Tibial nerve (tissue), 4 donors: ENCODE results near the gene MEIS2.

ENCODE experiments used
- CTCF ChIP-seq, 5 experiments: fragments of 200-600 bp in 3 of 5; fragments of 450-650 bp in 2 of 5; sonication (generic) in 3 of 5; IDR thresholded peaks; one replicate each; pipeline ENCODE4 v1.5.1; 2016 to 2019; ENCODE audit warnings: antibody characterized with exemption in 5 of 5, mild to moderate bottlenecking in 3 of 5, moderate library complexity in 2 of 5
- EP300 ChIP-seq, 2 donors: sonication (generic); formaldehyde crosslinking; IDR thresholded peaks; one replicate each; pipeline ENCODE4 v1.6.1; 2017; ENCODE audit warnings: antibody characterized with exemption in 2 of 2, mild to moderate bottlenecking in 1 of 2
- POLR2A ChIP-seq, 2 donors: fragments of 450-650 bp; IDR thresholded peaks; one replicate each; pipeline ENCODE4 v1.6.1; 2017; ENCODE audit warnings: antibody characterized with exemption in 2 of 2, mild to moderate bottlenecking in 2 of 2, moderate library complexity in 2 of 2

DNA sequence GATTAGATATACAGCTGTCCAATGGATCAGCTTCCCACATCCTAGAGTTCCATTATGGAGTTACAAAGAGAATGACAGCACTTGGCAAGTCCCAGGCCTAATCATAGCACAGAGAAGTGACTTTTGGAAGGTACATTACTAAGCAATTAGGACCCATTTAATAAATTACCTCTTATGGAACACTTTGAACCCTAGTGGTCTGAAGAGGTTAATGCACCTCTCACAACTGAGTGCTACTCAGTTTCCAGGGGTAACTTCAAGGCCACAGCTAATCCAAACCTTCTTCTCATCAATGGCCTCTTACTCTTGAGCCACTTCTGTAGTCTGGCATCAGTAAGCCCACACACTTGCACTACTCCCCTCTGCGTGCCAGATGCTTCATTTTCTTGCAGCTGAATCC is 34.9 kb upstream of the MEIS2 start:
- TF ChIP-seq CTCF (IDR thresholded peaks at IDR 0.05) (peak in 1 of 5 experiments; percentile 22), POLR2A (IDR thresholded peaks at IDR 0.05) (no peak), EP300 (IDR thresholded peaks at IDR 0.05) (no peak)
